GM18507 (cell line): Measurements from ENCODE around the gene HOXD8.

Experiments
- DNase-seq: peaks from one replicate; pipeline ENCODE4 v3.0.0; 2011; ENCODE audit warnings: low read depth; ENCODE audit not compliant: insufficient read length; ENCODE audit errors: extremely low spot score
- FAIRE-seq: peaks from 2 replicates; lab custom pipeline; 2011; peaks lifted over from hg19 to GRCh38; lab: Jason Lieb, UNC

Gene HOXD8

DNA sequence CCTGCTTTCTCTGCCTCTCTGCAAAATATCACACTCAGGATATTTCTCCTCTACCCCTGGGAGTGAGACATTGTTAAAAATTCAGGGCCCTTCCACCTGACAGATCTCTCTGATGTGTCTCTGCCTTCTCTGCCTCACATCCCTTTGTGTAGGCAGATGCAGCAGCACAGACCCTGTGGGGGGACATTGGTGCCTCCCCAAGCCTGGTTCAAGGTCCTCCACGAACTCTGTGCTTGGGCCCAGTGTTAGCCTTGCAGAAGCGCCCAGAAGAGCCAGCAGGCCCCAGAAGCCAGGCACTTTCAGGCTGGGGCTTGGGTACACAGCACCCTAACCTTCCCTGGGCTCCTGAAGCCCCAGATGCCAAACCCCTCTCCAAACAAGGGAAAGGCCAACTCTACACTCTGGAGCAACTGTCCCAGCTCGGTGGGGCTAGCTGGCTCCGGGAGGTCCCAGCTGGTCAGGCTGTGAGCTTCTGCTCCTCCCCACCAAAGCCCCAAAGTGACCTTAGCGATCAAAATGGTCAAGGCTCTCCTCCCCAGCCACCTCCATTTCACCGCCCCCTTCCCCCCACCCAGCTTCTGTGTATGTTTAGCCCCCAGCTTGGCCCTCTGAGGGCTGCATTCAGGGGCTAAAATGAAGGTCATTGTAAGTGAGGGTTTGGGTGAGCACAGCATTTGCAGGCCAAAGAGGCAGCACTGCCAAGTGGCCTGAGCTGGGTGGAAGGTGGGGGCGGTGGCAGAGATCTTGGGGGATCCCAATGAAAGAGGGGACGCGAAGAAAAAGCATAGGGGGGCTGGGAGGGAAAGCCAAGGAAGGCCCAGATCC lies 4.3 kb upstream of the HOXD8 start:
- DNase-seq: no peak
- FAIRE-seq: no peak

DNA sequence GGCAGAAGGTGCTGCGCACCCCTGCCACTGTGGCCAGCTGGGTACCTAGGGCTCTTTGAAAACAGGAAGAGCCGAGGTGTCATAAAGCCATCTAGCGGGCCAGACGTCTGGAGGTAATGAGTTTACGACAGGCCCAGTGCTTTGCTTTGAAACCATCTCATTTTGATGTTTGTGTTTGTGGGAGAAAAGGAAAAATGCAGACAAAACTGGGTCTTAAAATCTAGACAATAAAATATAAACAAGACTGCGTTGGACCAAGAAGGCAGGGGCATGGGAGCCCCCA lies 3.8 kb upstream of the HOXD8 start:
- DNase-seq (no peak), FAIRE-seq (no peak)

DNA sequence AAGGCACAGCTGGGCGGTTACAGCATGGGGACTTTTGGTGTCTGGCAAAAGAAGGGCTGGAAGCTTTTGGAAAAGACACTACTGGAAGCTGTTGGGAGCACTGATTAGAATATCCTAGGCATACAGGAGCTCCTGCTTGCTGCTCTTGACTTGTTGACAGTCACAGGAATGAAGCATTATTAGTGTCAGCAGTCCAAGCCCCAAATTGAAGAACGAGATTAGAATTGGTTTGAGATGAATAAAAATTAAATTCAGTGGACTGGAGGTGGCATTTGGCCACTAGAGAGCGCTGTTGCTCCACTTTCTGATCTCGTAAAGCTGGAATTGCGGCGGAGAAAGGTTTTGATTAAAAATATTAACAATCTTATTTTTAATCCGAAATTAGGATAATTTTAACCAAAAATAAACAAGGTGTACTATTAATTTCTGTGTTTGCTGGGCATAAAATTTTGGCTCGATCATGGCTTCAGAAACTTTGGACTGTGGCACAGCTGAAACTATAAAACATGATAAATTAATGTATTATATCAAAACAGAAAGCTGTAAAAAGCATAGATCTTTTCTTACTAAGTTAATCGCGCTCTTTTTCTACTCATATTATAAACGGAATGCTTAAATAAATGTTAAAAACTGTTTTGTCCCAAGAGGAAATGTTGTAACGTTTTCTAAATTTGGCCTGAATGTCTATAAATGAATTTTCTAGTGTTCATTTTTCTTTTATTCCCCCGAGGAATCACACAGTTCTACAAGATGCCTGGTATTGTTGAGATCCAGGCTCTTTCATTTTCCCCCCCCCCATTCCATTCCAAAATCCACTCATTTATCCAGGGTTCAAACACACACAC lies 2.4 kb upstream of the HOXD8 start:
- peak; percentile 32 for DNase-seq
- peak; percentile 74 for FAIRE-seq

DNA sequence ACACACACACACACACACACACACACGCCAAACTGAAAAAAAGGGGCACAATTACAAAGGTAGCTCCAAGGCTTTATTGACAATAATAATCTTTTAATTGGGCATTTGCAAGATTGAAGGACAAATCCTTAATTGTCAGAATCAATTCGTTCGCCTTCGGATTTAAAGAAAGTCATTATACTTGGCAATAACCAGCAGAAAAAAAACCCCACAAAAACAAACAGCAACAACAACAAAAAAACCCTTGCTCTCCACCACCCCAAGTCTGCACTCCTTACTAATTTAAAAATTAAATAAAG lies 1.8 kb upstream of the HOXD8 start:
- FAIRE-seq (no peak), DNase-seq (no peak)

DNA sequence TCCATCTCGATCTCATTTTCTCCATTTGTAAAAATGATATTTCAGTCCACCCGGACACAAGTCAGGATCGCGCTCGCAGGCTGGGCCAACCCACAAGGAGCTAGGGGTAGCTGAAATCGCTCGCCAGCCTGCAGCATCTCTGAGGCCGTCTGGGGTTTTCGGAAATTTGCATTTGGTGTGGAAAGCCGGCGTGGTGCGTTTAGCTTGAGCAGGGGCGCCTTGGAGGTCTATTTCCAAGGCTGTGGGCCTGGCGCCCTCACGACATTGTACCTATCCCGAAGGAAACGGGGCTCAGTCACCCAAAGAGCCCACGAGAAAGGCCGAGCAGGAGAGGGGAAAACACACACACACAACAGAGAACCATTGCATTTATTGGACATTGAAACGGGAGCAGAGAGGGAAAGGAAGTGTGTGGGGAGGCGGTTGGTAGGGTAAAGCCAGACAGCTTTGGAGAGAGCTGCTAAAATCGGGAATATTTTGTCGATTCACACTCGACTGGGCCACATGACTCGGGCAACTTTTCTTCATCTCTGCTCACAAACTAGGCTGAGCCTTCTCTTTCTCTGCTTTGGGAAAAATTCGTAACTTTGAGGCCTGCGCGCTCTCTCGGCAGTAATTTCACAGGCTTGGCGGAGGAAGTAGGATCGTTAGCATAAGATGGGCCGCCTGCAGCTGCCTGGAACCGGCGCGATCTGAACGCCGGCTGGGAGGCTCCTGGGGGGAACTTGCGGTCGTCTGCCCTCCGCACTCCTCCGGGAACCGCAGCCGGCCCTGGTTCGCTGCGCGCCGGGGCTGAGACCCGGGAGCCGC lies 1.1 kb upstream of the HOXD8 start:
- no peak for FAIRE-seq
- no peak for DNase-seq

DNA sequence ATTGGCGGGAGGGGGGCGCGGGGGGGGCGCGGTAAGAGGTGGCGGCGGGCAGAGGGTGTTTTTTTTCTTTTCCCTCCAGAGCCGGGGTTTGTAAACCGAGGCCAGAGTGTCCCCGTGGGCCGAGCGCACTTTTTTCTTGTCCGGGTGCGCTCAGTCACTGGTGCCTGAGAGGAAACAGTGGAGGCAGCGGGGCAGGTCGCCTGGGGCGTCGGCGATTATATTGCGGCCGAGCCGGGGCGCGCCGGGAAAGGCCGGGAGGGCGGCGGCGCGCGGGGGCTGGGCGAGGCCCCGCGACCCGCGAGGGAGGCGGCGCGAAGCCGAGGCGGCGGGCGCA lies 275 bp downstream of the HOXD8 start:
- no peak for DNase-seq
- FAIRE-seq: no peak

DNA sequence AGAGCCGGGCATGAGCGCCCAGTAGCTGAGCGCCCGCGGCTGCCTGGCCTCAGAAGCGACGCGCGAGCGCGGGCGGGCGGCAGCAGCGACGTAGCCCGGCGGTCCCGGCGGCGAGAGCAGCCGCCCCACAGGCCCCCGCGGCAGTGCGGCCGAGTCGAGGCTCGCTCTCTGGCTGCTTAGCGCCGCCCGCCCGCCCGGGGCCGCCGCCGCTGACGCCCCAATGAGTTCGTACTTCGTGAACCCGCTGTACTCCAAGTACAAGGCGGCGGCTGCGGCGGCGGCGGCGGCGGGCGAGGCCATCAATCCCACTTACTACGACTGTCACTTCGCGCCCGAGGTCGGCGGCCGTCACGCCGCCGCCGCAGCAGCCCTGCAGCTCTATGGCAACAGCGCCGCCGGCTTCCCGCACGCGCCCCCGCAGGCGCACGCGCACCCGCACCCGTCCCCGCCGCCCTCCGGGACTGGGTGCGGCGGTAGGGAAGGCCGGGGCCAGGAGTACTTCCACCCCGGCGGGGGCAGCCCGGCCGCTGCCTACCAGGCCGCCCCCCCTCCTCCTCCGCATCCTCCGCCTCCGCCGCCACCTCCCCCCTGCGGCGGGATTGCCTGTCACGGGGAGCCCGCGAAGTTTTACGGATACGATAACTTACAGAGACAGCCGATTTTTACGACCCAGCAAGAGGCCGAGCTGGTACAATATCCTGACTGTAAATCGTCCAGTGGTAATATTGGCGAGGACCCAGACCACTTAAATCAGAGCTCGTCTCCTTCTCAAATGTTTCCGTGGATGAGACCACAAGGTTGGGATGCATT lies 847 bp downstream of the HOXD8 start:
- FAIRE-seq: no peak
- DNase-seq: no peak

DNA sequence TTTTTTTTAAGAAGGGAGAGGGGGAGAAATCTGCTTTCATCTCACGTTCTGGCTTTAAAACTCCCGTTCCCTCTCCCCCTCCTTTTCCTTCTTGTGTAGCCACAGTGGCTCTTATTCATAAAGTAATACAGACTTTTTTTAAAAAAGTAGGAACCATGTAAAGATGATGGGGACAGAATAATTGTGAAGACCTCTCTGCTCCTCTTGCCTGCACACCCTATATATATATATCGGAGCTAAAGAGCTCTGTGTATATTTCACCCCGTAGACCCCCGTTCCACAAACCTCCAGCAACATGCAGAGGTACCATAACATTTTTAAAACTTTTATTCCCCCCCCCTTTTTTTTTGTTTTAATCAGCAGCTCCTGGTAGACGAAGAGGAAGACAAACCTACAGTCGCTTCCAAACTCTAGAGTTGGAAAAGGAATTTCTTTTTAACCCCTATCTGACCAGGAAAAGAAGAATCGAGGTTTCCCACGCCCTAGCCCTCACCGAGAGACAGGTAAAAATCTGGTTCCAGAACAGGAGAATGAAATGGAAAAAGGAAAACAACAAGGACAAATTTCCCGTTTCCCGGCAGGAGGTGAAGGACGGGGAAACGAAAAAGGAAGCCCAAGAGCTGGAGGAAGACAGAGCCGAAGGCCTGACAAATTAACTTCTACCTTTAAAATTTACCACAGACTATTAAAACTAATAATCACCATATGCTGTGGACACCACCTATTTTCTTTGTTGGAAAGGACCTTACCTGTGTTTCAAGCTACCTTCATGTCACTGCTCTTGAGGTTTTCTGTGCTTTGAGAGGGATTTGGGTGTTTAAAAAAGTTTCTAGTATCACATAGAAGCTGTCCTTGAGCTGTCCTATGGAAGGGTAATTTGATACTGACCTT lies 1.7 kb downstream of the HOXD8 start:
- no peak for DNase-seq
- no peak for FAIRE-seq

DNA sequence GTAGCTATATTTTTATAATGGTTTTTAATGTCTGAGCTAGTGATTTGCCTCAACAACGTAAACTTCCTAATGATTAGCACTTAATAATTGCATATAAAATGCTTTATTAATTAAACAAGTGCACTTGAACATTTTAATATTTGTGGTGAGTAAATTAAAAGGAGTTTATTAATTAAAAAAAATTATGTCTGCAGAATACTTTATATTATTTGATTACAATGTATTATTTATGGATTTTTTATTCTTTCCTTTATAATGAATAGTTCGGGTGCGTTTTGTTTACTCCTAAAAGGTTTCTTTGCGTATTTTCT lies 2.3 kb downstream of the HOXD8 start:
- DNase-seq: no peak
- no peak for FAIRE-seq

DNA sequence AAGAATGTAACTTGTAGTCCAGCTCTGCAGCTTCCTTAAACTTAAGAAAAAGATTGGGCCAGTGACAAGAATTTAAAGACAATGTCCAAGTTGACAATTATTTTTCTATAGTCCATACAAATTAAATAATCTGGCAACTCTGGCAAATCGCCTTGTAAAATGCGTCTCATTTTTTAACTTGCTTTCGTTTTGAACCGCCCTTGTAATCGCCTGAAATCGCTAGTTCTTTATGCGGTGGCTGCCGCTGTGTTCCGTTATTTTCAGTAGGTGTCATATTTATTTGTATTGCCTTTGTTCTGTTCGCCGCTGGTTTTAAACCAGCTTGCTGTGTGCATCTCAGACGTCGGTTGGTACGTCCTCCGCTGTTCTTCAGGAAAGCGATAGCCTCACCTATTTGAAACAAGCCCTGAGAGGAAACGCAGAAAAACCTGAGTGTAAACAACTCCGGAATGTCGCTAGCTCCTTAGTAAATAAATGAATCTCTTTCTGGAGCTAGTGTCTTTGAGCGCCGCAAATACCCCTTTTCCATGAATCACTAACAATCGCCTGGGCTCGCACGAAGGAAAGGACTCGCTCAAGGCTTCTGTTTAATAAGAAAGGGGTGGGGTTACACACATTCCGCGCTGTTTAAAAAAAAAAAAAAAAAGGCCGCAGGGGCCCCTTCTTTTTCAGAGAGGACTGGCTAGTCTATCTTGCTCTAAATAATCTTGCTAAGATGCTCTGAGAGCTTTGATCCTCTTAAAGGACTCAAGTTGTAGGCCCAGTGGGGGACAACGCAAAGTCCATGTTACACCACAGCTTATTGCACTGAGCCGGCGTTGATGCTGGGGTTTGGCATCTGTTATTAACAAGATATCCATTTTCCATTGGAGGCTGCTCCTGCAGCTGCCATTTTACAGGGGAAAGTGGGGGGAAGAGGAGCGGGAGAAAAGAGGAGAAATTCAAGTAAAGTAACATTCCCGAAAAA lies 3.0 kb downstream of the HOXD8 start:
- FAIRE-seq (peak; percentile 36), DNase-seq (no peak)

DNA sequence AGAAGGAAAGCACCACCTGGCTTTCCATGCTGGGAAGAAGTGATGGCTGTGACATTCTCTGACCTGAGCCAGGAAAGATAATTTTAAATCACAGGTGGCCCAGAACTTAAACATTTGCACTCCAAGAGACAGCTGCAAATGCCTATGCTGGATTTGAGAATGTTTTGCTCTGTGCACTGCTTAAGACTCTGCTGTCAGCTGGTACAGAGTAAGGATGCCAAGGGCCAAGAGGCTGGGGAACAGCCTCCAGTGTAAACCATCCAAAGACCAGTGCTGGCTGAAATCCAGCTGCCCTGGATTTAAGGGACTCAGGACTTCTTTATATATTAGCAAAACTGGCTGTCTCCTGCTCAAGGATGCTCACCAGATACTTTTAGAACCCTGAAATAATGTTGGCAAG lies 3.9 kb downstream of the HOXD8 start:
- FAIRE-seq: no peak
- DNase-seq: no peak

DNA sequence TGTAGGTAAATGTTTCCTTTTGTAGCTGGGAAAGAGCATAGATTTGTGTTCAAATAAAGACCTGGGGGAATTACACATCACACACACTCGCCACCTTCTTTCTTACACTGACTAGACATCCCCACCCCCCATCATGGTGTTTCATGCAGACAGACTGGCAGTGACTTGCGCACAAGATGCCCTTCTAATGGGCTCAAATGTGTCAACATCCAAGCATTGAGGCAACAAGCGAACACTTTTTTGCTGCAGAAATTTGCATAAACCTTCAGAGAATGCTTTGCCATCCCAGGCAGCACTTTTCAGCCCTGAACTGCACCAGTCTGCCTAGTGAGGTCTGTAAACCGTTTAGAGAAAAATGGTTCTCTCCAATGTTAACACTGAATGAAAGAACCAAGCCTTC lies 4.5 kb downstream of the HOXD8 start:
- no peak for FAIRE-seq
- no peak for DNase-seq

DNA sequence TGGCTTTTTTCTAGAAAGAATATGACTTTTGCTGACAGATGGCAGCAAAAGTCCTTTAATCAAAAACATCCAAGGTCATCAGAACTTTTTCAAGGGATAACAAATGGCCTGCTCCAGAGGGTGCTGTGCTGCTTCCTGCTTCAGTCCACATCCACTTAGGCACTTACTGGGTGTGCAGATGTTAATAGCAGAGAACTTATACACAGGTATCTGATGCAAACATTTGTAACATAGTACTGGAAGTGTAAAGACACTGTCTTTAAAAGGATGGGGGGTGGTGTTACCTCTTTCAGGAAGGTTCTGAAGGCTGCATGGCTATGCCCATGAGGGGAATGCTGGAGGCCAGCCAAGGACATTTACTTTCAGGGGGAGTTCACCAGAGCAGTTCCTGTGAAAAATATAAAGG lies 5.5 kb downstream of the HOXD8 start:
- DNase-seq (no peak), FAIRE-seq (no peak)

DNA sequence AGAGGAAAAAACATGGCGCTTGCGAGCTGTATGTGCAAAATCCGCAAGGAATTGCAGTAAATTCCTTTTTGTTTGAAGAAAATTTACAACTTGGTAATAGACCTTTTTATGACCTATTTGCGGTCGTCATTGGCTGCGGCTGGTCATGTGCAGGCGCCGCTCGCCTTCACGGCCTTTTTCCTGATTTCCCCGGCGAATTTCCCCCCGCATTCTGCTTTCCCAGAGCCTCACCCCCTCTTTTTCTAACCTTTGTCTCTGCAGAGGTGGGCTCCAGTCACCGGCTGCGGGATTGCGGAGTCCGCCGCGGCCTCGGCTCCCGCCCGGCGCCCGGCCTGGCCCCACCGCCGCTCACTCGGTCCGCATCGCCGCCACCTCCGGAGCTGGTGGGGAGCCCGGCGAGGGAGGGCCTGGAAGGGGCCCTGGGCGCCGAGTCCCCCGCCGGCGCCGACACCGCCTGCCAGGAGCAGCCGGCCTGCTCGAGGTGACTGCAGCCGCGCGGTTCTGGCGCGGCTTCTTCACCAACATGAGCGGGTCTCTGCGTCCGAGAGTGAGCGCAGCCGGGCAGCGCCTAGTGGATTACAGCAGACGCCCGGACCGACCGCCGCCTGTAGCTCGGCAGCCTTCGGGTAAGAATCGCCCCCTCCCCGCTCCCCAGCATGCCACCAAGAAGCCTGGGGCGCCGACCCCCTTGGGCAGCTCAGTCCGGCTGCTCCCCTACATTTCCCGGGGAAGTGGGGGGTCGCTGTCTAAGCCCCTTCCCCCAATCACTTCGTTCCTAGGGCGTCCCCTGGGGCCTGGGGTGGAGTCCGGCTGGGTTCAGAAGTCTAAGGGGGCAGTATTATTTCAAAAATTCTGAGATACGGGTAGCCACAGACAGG lies 7.1 kb downstream of the HOXD8 start:
- no peak for DNase-seq
- FAIRE-seq: no peak

DNA sequence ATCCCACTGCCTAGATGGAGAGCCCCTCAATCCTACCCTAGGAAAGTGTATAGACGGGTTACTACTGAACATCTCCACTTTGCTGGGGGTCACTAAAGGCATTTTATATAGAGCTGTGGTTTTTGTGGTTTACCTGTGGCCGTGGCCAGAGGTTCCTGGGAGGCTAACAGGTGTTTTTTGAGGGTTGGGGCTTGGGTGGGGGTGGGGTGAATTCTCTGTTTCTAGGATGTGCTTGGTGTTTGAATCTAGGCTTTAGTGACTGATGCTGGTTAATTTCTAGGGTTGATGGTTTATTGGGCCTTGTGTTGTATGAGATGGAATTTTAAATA lies 7.7 kb downstream of the HOXD8 start:
- DNase-seq: no peak

DNA sequence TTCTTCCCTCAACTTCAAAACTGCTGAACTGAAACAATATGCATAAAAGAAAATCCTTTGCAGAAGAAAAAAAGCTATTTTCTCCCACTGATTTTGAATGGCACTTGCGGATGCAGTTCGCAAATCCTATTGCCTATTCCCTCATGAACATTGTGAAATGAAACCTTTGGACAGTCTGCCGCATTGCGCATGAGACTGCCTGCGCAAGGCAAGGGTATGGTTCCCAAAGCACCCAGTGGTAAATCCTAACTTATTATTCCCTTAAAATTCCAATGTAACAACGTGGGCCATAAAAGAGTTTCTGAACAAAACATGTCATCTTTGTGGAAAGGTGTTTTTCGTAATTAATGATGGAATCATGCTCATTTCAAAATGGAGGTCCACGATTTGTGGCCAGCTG lies 8.4 kb downstream of the HOXD8 start:
- no peak for DNase-seq
- no peak for FAIRE-seq

More for the DNA sequence above, 7.7 kb downstream of the HOXD8 start:
- FAIRE-seq: no peak

DNA sequence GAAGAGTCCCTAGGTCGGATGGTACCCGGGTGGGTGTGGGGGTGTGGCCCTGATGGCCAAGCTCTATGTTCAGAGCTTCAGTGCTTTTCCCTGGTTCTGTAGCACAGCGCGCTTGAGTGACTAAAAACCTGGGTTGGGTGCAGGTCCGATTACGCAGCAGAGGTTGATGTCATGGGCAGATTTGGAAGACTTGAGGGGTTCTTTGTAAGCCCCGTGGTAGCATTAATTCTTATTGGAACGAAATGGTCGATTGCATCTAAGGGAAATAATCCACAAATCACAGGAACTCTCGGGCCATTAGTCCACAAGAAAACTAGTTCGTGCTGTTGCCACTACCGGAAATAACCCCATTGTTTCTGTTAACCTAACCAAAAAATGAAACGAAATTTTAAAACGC lies 9.0 kb downstream of the HOXD8 start:
- FAIRE-seq: no peak
- no peak for DNase-seq
